Lung microvascular endothelial cell (primary cell): ENCODE data around the gene ACAA1. TPM values are rescaled to one million over a fixed set of nuclear protein-coding genes. Genes with fewer than 3 reads are reported as not detected.

Experiments used
- DNase-seq, 2 donors: peaks; one replicate each; pipeline versions ENCODE4 v3.0.0 to v3.0.0-alpha.2; 2010; ENCODE audit warnings: low read depth in 2 of 2
- total RNA-seq: library from RNA; depleted of rRNA; stranded (reverse); fragments of >200 nt; gene quantifications from 2 replicates; pipeline ENCODE4 v1.2.1, GENCODE V29; 2014

Gene ACAA1
- total RNA-seq, 1 donor from 2014 or later: 32.9 TPM

DNA sequence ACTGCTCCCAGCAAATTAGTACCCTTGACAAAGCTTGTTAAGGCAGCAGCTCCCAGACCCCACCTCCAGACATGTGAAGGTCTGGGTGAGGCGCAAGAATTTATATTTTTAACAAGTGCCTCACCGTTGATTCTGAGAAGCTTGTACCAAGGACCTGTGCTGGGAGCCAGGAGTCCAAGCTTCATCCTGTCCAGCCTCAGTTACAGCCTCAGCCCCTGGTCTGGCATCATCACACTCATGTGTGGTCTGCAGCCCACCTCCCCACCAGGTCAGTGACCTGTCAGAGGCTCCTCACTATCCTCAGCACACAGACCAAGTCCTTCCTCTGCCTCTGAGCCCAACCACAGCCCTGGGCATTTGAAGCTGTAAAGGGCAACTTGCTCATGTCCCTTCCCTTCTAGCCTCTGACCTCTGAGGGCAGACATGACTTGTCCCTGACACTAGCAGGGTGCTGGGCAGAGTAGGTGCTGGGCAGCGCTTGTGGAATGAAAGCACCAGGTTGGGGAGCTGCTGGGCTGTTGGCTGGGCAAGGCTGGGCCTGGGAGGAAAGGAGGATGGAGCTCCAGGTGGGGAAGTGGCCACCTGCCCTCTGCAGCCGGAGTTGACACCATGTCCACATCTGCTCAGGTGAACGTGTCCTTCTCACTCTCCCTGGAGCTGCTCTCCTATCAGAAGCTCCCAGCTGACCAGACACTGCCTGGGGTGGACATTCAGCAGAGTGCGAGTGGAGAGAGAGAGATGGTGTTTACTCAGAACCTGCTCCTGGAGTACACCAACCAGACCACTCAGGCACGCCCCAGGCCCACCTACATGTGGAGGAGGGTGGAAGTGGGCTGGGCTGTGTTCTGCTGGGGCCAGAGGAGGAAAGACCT lies 16.9 kb downstream of the ACAA1 start:
- DNase-seq: no peak

- no peak for DNase-seq
Measured at GRCh38 chr3:38119248-38119544, 17.7 kb downstream of the ACAA1 start.

- no peak for DNase-seq
Measured at GRCh38 chr3:38118421-38119247, 18.3 kb downstream of the ACAA1 start.

DNA sequence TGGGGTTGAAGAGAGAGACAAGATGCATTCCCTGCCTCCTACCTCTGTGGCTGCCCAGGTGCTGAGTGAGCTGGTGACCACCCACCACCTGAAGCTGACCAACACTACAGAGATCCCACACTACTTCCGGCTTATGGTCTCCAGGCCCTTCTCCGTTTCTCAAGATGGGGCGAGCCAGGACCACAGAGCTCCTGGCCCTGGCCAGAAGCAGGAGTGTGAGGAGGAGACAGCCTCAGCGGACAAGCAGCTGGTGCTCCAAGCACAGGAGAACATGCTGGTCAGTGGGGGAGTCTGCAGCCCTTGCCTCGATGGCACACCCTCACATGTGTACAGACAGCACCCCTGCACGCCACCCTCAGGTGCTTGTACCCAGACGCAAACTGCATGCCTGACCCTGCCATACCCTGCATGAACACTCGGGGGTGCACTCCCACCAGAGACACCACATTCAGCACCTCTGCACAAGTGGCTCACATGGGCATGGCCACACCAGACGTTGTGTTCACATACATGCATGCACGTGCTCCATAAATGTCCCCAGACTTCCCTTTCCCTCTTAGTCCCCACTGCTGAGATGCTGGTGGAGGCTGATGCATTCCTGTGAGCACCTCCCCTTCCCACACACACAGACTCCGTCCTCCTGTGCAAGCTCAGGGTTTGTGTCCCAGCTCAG lies 19.0 kb downstream of the ACAA1 start:
- DNase-seq: peak; percentile 72

DNA sequence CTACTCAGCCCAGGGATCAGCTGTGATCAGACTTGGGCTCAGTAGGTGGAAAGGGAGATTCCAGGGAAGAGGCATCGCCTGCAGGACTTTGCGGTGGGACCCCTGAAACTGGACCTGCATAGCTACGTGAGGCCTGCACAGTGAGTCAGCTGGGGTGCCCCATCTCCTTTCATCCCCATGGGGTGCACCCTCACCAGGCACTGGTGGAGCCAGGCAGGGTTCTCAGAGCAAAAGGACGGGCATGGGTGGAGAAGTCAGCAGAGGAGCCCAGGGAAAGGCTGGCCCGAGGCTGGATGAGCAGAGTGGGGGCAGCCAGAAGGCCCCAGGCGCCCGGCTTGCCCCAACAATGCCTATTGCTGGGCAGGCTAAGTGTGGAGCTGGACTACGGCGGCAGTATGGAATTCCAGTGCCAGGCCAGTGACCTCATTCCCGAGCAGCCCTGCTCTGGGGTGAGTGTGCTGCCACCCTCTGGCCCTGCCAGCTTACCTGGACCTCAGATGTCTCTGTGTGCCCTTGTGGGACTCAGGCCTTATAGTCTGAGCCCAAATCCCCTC lies 19.7 kb downstream of the ACAA1 start:
- DNase-seq: no peak

GRCh38 chr3:38116471-38117162 lies 20.3 kb downstream of the ACAA1 start:
- DNase-seq: no peak

- no peak for DNase-seq
Measured at GRCh38 chr3:38115645-38116427, 21.1 kb downstream of the ACAA1 start.

GRCh38 chr3:38114875-38115644 lies 21.9 kb downstream of the ACAA1 start:
- DNase-seq: no peak

- no peak for DNase-seq
Measured at GRCh38 chr3:38114052-38114874, 22.7 kb downstream of the ACAA1 start.

DNA sequence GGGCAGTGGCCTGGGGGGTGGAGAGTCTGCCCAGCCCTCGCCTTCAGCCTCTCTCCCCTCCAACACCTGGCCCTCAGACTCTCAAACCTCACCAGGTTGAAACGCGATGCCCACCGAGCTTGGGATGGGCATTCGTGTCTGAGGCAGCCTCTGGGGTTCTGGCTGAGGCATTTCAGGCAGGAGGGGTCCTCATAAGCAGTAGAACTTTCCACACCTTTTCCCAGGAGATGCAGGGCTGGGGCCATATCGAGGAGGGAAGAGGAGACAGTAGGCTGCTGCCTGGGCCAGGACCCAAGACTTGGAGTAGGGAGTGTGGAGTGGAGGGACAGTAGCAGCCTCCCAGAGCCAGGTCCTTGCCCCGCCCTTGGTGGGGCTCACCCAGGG lies 24.6 kb downstream of the ACAA1 start:
- no peak for DNase-seq

DNA sequence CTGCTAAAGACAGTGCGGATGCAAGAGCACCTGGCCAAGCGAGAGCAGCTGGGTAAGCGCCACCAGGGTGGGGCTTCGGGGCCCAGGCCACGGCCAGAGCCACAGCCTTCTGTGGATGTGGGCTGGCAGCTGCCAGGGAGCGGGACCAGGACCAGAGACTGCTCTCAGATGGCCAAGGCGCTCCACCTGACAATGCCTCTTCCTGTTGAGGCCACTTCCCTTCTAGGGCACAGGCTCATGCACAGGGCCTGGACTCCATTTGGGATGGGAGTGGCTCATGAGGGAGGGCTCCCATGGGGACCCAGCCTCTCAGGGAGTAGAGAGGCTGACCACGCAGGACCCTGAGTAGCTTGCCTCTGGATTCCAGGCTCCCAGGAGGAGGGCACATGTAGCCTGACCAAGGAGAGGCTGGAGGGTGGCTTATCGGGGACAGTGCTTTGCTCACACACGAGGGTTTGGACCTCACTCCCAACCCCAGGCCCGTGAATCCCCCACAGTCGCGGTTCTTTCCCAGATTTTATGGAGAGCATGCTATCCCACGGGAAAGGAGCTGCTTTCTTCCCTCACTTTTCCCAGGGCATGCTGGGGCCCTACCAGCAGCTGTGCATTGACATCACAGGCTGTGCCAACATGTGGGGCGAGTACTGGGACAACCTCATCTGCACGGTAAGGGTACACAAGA lies 25.1 kb downstream of the ACAA1 start:
- DNase-seq: no peak

DNA sequence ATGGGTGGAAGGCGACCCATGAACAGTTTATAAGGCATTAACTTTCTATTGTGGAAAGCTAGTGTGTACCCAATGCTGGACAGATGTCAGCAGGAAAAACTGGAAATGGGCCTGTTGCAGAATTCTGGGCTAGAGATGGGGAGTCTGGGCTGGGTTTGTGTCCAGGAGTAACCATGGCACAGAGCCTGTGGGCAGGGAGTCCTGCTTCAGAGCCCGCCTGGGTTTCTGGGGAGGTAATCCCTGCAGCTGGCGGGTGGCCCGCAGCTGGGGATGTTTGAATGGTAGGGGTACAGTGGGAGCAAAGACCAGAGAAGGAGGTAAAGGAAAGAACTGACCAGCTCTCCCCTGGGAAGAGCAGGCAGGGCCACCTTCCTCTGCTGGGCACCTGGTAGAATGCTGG lies 25.7 kb downstream of the ACAA1 start:
- DNase-seq: no peak

GRCh38 chr3:38110314-38111050 lies 26.4 kb downstream of the ACAA1 start:
- DNase-seq: no peak

GRCh38 chr3:38109580-38110313 lies 27.2 kb downstream of the ACAA1 start:
- no peak for DNase-seq

GRCh38 chr3:38108649-38109579 lies 28.0 kb downstream of the ACAA1 start:
- no peak for DNase-seq
